B cell (primary cell): ENCODE results near the gene ZFR2. TPM values are rescaled to one million over a fixed set of nuclear protein-coding genes. Genes with fewer than 3 reads are reported as not detected.

Experiments used
- polyA plus RNA-seq: library from polyadenylated mRNA; depleted of rRNA; stranded (reverse); fragments of >200 nt; gene quantifications from 2 replicates; pipeline ENCODE4 v1.2.3, GENCODE V29; 2012
- small RNA-seq: library from RNA; depleted of rRNA; stranded (forward); fragments of <200 nt; gene quantifications from one replicate; pipeline ENCODE3, GENCODE V24; 2012; ENCODE audit warnings: low replicate concordance, low read depth; ENCODE audit not compliant: insufficient read length
- total RNA-seq, 2 donors: library from RNA; stranded (reverse); fragments of 120-200 nt in 1 of 2; gene quantifications; 1 replicate in 1 of 2; 2 replicates in 1 of 2; pipeline versions ENCODE4 v1.2.3 to v1.2.4, GENCODE V29; 2013 to 2022

Gene ZFR2
- total and polyA plus RNA-seq, 2 donors (not counting 1 experiment from before 2014, with no cell fraction given) = 0.36 to 0.39 TPM

Small RNA genes lying within 50 kb of the gene (small RNA-seq; reads per million reads assigned to genes)
- gene AC005777.1 = not detected

Other genes with a start within 250 kb of the ZFR2 start
- 41.8 and 48.0 TPM in 2 replicates for gene CACTIN, start 242.2 kb downstream of the ZFR2 start, total RNA-seq
- 40.6 and 47.7 TPM in 2 replicates for gene CACTIN, start 242.2 kb downstream of the ZFR2 start, polyA plus RNA-seq
- 42.3 and 46.7 TPM in 2 replicates for gene PIP5K1C, start 168.6 kb downstream of the ZFR2 start, total RNA-seq
- 10.4 and 16.8 TPM in 2 replicates for gene PIP5K1C, start 168.6 kb downstream of the ZFR2 start, polyA plus RNA-seq
- gene TJP3, start 160.7 kb downstream of the ZFR2 start, total RNA-seq = 2.0 and 2.9 TPM in 2 replicates
- 1.9 and 2.1 TPM in 2 replicates for gene TJP3, start 160.7 kb downstream of the ZFR2 start, polyA plus RNA-seq
- gene APBA3, start 107.3 kb downstream of the ZFR2 start, total RNA-seq = 61.4 and 66.4 TPM in 2 replicates
- gene APBA3, start 107.3 kb downstream of the ZFR2 start, polyA plus RNA-seq = 78.1 and 91.2 TPM in 2 replicates
- gene MRPL54, start 106.4 kb downstream of the ZFR2 start, total RNA-seq = 48.6 and 54.3 TPM in 2 replicates
- gene MRPL54, start 106.4 kb downstream of the ZFR2 start, polyA plus RNA-seq = 75.1 and 95.9 TPM in 2 replicates
- gene RAX2, start 96.8 kb downstream of the ZFR2 start, total RNA-seq = not detected in 2 replicates
- not detected in 2 replicates for gene RAX2, start 96.8 kb downstream of the ZFR2 start, polyA plus RNA-seq
- 1.3 and 2.4 TPM in 2 replicates for gene MATK, start 82.7 kb downstream of the ZFR2 start, total RNA-seq
- gene MATK, start 82.7 kb downstream of the ZFR2 start, polyA plus RNA-seq = 8.2 and 9.5 TPM in 2 replicates
- gene ATCAY, start 11.6 kb upstream of the ZFR2 start, total RNA-seq = not detected in 2 replicates
- gene ATCAY, start 11.6 kb upstream of the ZFR2 start, polyA plus RNA-seq = not detected in 2 replicates
- gene NMRK2, start 64.0 kb upstream of the ZFR2 start, total RNA-seq = not detected in 2 replicates
- gene NMRK2, start 64.0 kb upstream of the ZFR2 start, polyA plus RNA-seq = not detected in 2 replicates
- gene DAPK3, start 102.1 kb upstream of the ZFR2 start, total RNA-seq = 41.0 and 47.4 TPM in 2 replicates
- 32.6 and 55.4 TPM in 2 replicates for gene DAPK3, start 102.1 kb upstream of the ZFR2 start, polyA plus RNA-seq
- 2,947 and 3,167 TPM in 2 replicates for gene EEF2, start 116.4 kb upstream of the ZFR2 start, total RNA-seq
- 1,376 and 1,449 TPM in 2 replicates for gene EEF2, start 116.4 kb upstream of the ZFR2 start, polyA plus RNA-seq
- gene PIAS4, start 138.7 kb upstream of the ZFR2 start, total RNA-seq = 56.8 and 57.2 TPM in 2 replicates
- 10.3 and 13.7 TPM in 2 replicates for gene PIAS4, start 138.7 kb upstream of the ZFR2 start, polyA plus RNA-seq
- 62.6 and 62.8 TPM in 2 replicates for gene ZBTB7A, start 197.9 kb upstream of the ZFR2 start, total RNA-seq
- gene ZBTB7A, start 197.9 kb upstream of the ZFR2 start, polyA plus RNA-seq = 19.4 and 24.8 TPM in 2 replicates